H1 (cell line): ENCODE results near the gene DDN. TPM values are rescaled to one million over a fixed set of nuclear protein-coding genes. Genes with fewer than 3 reads are reported as not detected.
A peak's percentile ranks its signal among the peaks of the same experiment; 100 is the strongest.

Experiments
- BCL11A ChIP-seq, 2 experiments: IDR thresholded peaks; one replicate each; pipeline ENCODE4 v1.6.1; 2011; ENCODE audit warnings: low read depth in 2 of 2, low read length in 2 of 2, mild to moderate bottlenecking in 2 of 2
- CTCF ChIP-seq, 3 experiments: IDR thresholded peaks; 1 replicate in 2 of 3; 2 replicates in 1 of 3; pipeline versions ENCODE4 v1.5.1 to v1.6.1; 2011; ENCODE audit warnings: low read length in 3 of 3, mild to moderate bottlenecking in 3 of 3, inconsistent platforms in 2 of 3, low read depth in 1 of 3, moderate library complexity in 1 of 3; ENCODE audit not compliant: insufficient read depth in 1 of 3; ENCODE audit errors: control extremely low read depth in 1 of 3
- NRF1 ChIP-seq: IDR thresholded peaks from 2 replicates; pipeline ENCODE4 v1.6.1; 2011; ENCODE audit warnings: mild to moderate bottlenecking, low read depth, low read length, improper control_type of control experiment
- POLR2AphosphoS5 ChIP-seq: IDR thresholded peaks from 2 replicates; pipeline ENCODE4 v1.6.1; 2011; ENCODE audit warnings: low read depth, low read length
- SUZ12 ChIP-seq: fragments of 200-600 bp; sonication (generic); IDR thresholded peaks from 2 replicates; pipeline ENCODE4 v1.6.1; 2012; ENCODE audit warnings: mild to moderate bottlenecking, inconsistent platforms, low read length, moderate library complexity, mixed read lengths
- TAF1 ChIP-seq: IDR thresholded peaks from 2 replicates; pipeline ENCODE4 v1.6.1; 2011; ENCODE audit warnings: mild to moderate bottlenecking, low read depth, low read length
- TCF12 ChIP-seq: IDR thresholded peaks from 2 replicates; pipeline ENCODE4 v1.6.1; 2011; ENCODE audit warnings: low read depth, mild to moderate bottlenecking, low read length
- polyA plus RNA-seq, 7 experiments: library from polyadenylated mRNA; depleted of rRNA in 3 of 7; stranded (reverse) in 5 of 7; unstranded in 2 of 7; fragments of >200 nt in 5 of 7; fragments of 200-250 nt in 2 of 7; gene quantifications; 1 replicate in 5 of 7; 2 replicates in 1 of 7; 4 replicates in 1 of 7; pipeline versions ENCODE4 v1.2.1 to v1.2.3, GENCODE V29; 2011 to 2013; ENCODE audit warnings: missing spikeins in 2 of 7, mixed read lengths in 2 of 7
- total RNA-seq: library from RNA; stranded (reverse); fragmentation: NEBNext Ultra II Directional; extraction: Animal tissue kit (Norgen Biotek cat#: 25700); gene quantifications from 2 replicates; pipeline ENCODE4 v1.2.1, GENCODE V29; 2021
- TF ChIP-seq, protein P1 (sequence below): IDR thresholded peaks from 2 replicates; pipeline ENCODE4 v1.6.1; 2012; ENCODE audit warnings: inconsistent platforms

Gene DDN
- total and polyA plus RNA-seq, 2 of the 8 experiments (the other 6 are each of a cell fraction or from before 2014, with no cell fraction given): 0.14 to 0.30 TPM

GRCh38 chr12:48997719-48998496, 1.3 kb downstream of the DDN start (continued):
- TF ChIP-seq TCF12 (no peak), CTCF (IDR thresholded peaks at IDR 0.05; ENCODE audit: control extremely low read depth in 1 of 3, insufficient read depth in 1 of 3, low read depth in 1 of 3, low read length in 3 of 3) (peak in 1 of 3 experiments; percentile 12; a peak in 1 of 4 replicates), NRF1 (peak; percentile 30; the same call in 1 of the 2 replicates), POLR2AphosphoS5 (no peak), TAF1 (no peak), SUZ12 (peak; percentile 58), BCL11A (IDR thresholded peaks at IDR 0.05; ENCODE audit: low read depth in 2 of 2, low read length in 2 of 2) (no peak)
- TF ChIP-seq, protein P1, sequence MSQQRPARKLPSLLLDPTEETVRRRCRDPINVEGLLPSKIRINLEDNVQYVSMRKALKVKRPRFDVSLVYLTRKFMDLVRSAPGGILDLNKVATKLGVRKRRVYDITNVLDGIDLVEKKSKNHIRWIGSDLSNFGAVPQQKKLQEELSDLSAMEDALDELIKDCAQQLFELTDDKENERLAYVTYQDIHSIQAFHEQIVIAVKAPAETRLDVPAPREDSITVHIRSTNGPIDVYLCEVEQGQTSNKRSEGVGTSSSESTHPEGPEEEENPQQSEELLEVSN: peak; percentile 35; the same call in 1 of the 2 replicates
- TF ChIP-seq, all 59 proteins: peak for 6
